B cell (primary cell): ENCODE results near the gene ING3. TPM values are rescaled to one million over a fixed set of nuclear protein-coding genes. Genes with fewer than 3 reads are reported as not detected.
A peak's percentile ranks its signal among the peaks of the same experiment; 100 is the strongest.

Experiments
- ATAC-seq: fragments of 200-7000 bp; cut with Tn5 transposase; one replicate; pipeline ENCODE4 v1.10.0; 2021; ENCODE audit warnings: low read depth, mild to moderate bottlenecking, moderate number of reproducible peaks, moderate library complexity
- CTCF ChIA-PET: fragments of 350-600 bp; sonication (Branson Sonifier 250); formaldehyde crosslinking; loops from one replicate; lab custom pipeline; 2021; ENCODE audit warnings: antibody characterized with exemption, inconsistent platforms; lab: Charles Lee
- POLR2A ChIA-PET: fragments of 350-600 bp; sonication (Branson Sonifier 250); formaldehyde crosslinking; loops from one replicate; lab custom pipeline; 2021; ENCODE audit warnings: antibody characterized with exemption; lab: Charles Lee
- DNase-seq: peaks from one replicate; pipeline ENCODE4 v3.0.0; 2013
- H2AFZ ChIP-seq: 2 replicates; pipeline ENCODE4 v1.6.1; 2012; ENCODE audit warnings: mild to moderate bottlenecking, low read depth, low read length; ENCODE audit not compliant: insufficient read depth, poor library complexity, severe bottlenecking
- H3K27ac ChIP-seq, 2 donors: 1 replicate in 1 of 2; 2 replicates in 1 of 2; pipeline ENCODE4 v1.5.1; 2012 to 2013; ENCODE audit warnings: low read length in 2 of 2, mild to moderate bottlenecking in 2 of 2, moderate library complexity in 1 of 2
- H3K27me3 ChIP-seq, 4 experiments: fragments of 200-600 bp in 1 of 4; sonication (generic) in 1 of 4; replicated peaks in 1 of 4; 1 replicate in 2 of 4; 2 replicates in 2 of 4; pipeline versions ENCODE4 v1.6.1 to v1.7.0; 2013 to 2016; ENCODE audit warnings: low read length in 3 of 4, mild to moderate bottlenecking in 2 of 4, mixed read lengths in 1 of 4, moderate library complexity in 1 of 4; ENCODE audit not compliant: insufficient read depth in 4 of 4, control insufficient read depth in 3 of 4; ENCODE audit errors: control extremely low read depth in 1 of 4
- H3K36me3 ChIP-seq, 2 experiments: replicated peaks in 1 of 2; 1 replicate in 1 of 2; 2 replicates in 1 of 2; pipeline versions ENCODE4 v1.6.1 to v1.7.1; 2013; ENCODE audit warnings: low read length in 1 of 2; ENCODE audit not compliant: insufficient read depth in 2 of 2, control insufficient read depth in 1 of 2; ENCODE audit errors: control extremely low read depth in 1 of 2, extremely low read depth in 1 of 2
- H3K4me1 ChIP-seq, 2 donors: fragments of 200-600 bp in 1 of 2; sonication (generic) in 1 of 2; 1 replicate in 1 of 2; 2 replicates in 1 of 2; pipeline versions ENCODE4 v1.5.1 to v1.6.1; 2013 to 2017; ENCODE audit warnings: low read length in 2 of 2; ENCODE audit not compliant: control insufficient read depth in 2 of 2, insufficient read depth in 2 of 2
- H3K4me2 ChIP-seq: replicated peaks from 2 replicates; pipeline ENCODE3; 2012; ENCODE audit warnings: mild to moderate bottlenecking, low read depth, low read length; ENCODE audit not compliant: poor library complexity, severe bottlenecking
- H3K4me3 ChIP-seq, 5 experiments: fragments of 200-600 bp in 1 of 5; sonication (generic) in 1 of 5; 1 replicate in 3 of 5; 2 replicates in 2 of 5; pipeline versions ENCODE4 v1.5.1 to v1.7.0; 2011 to 2016; ENCODE audit warnings: low read length in 4 of 5, mild to moderate bottlenecking in 4 of 5, low read depth in 2 of 5, control low read depth in 1 of 5, moderate library complexity in 1 of 5; ENCODE audit not compliant: insufficient read depth in 1 of 5; ENCODE audit errors: control extremely low read depth in 1 of 5, extremely low read depth in 1 of 5
- H3K79me2 ChIP-seq: fragments of 200-600 bp; sonication (generic); one replicate; pipeline ENCODE4 v1.6.0; 2016; ENCODE audit warnings: low read length; ENCODE audit not compliant: control insufficient read depth, insufficient read depth
- H3K9ac ChIP-seq: fragments of 200-600 bp; sonication (generic); 2 replicates; pipeline ENCODE4 v1.6.1; 2017; ENCODE audit warnings: mild to moderate bottlenecking, low read length, moderate library complexity
- H3K9me3 ChIP-seq, 3 donors: one replicate each; pipeline versions ENCODE4 v1.6.1 to v1.7.1; 2013; ENCODE audit warnings: low read length in 2 of 3; ENCODE audit not compliant: control insufficient read depth in 2 of 3, insufficient read depth in 1 of 3; ENCODE audit errors: control extremely low read depth in 1 of 3
- H4K20me1 ChIP-seq: 2 replicates; pipeline ENCODE4 v1.6.0; 2012; ENCODE audit warnings: mild to moderate bottlenecking, low read length; ENCODE audit not compliant: insufficient read depth, control insufficient read depth, poor library complexity, severe bottlenecking
- H3K27ac Mint-ChIP-seq: one replicate; pipeline ENCODE4 v1.8.0; 2021; ENCODE audit warnings: mixed read lengths
- H3K27me3 Mint-ChIP-seq: one replicate; pipeline ENCODE4 v1.8.0; 2021; ENCODE audit warnings: mixed read lengths
- H3K4me1 Mint-ChIP-seq: one replicate; pipeline ENCODE4 v1.8.0; 2021; ENCODE audit warnings: mixed read lengths
- H3K4me3 Mint-ChIP-seq: one replicate; pipeline ENCODE4 v1.8.0; 2021; ENCODE audit warnings: mixed read lengths
- H3K9me3 Mint-ChIP-seq: one replicate; pipeline ENCODE4 v1.8.0; 2022; ENCODE audit warnings: mixed read lengths; ENCODE audit not compliant: insufficient read depth
- CTCF ChIP-seq: fragments of 200-600 bp; IDR thresholded peaks from one replicate; pipeline ENCODE4 v1.8.0; 2022; ENCODE audit warnings: antibody characterized with exemption, mild to moderate bottlenecking
- EZH2 ChIP-seq: IDR thresholded peaks from 2 replicates; pipeline ENCODE4 v1.6.1; 2012; ENCODE audit warnings: borderline replicate concordance, low read depth, mild to moderate bottlenecking, moderate library complexity, low read length; ENCODE audit not compliant: insufficient read depth, poor library complexity, severe bottlenecking
- WGBS: methylation state at CpG from one replicate; pipeline ENCODE4 v1.1.5; 2013; ENCODE audit warnings: missing lambda C conversion rate; ENCODE audit not compliant: insufficient coverage; 5-methylcytosine and 5-hydroxymethylcytosine counted together
- intact Hi-C: fragments of 100-400 bp; cut with micrococcal nuclease; formaldehyde crosslinking; loops from one replicate; pipeline ENCODE4 v1.10.0; 2022
- polyA plus RNA-seq: library from polyadenylated mRNA; depleted of rRNA; stranded (reverse); fragments of >200 nt; gene quantifications from 2 replicates; pipeline ENCODE4 v1.2.3, GENCODE V29; 2012
- total RNA-seq, 2 donors: library from RNA; stranded (reverse); fragments of 120-200 nt in 1 of 2; gene quantifications; 1 replicate in 1 of 2; 2 replicates in 1 of 2; pipeline versions ENCODE4 v1.2.3 to v1.2.4, GENCODE V29; 2013 to 2022

Gene ING3
- total and polyA plus RNA-seq, 2 donors (not counting 1 experiment from before 2014, with no cell fraction given), result 29.5 to 38.0 TPM

- Mint-ChIP-seq H3K4me3 (no peak overlapping the region), H3K27me3 (peaks cover 44% of the 10 kb centered on the region), H3K27ac (no peak overlapping the region), H3K9me3 (no peaks in the 10 kb centered on the region), H3K4me1 (peaks cover 23% of the 10 kb centered on the region)
- ChIA-PET CTCF (interaction anchor here (0.7 to 7.3 kb wide), 20 partner anchors 9 to 560 kb away, joined by 3 to 85 read pairs (median 5); partner anchors contain the start of gene ING3), POLR2A (interaction anchor here (0.7 to 1.3 kb wide), 2 partner anchors 36 to 127 kb away, joined by 3 read pairs; partner anchors contain the start of gene ING3)
- H3K9me3 ChIP-seq, result no peaks in the 10 kb centered on the region
- H3K79me2 ChIP-seq, result no peaks in the 10 kb centered on the region
- no peak overlapping the region for H3K27ac ChIP-seq
- no peak for TF ChIP-seq CTCF
- TF ChIP-seq EZH2, result no peak
- no peaks in the 10 kb centered on the region for H4K20me1 ChIP-seq
- H3K4me1 ChIP-seq, result peaks cover 24% of the 10 kb centered on the region in 2 donors
- H3K4me2 ChIP-seq, result peak overlapping the region; percentile 86
- H3K27me3 ChIP-seq, result peaks cover 0 to 19% (median 18%) of the 10 kb centered on the region in 4 experiments
- intact Hi-C loops, result loop anchor here (1.0 to 5.0 kb wide), 4 partner anchors 94 to 560 kb away; partner anchors contain the start of gene FAM3C
- H3K4me3 ChIP-seq, result peak overlapping the region in 1 of 5 experiments; percentile 49
- no peaks in the 10 kb centered on the region for H3K36me3 ChIP-seq
- ATAC-seq (no peak), DNase-seq (no peak)
- no peak overlapping the region for H3K9ac ChIP-seq
- no CpG with 5 or more reads among the region's 3 CpGs for WGBS
- H2AFZ ChIP-seq, result peak overlapping the region; percentile 47
These were observed 36.7 kb downstream of the ING3 start for GRCh38 chr7:120987280-120987679.
